ENCODE data around the gene DPEP2NB.
"Not testable (repeated sequence)": the region's sequence is repeated elsewhere in the genome, so short reads cannot be mapped to it uniquely, and the experiment has no call there.

DPEP2NB gene

GRCh38 chr16:68015681-68016080 is at the start of gene DPEP2NB:
Gene DPEP2NB (minus strand): TSS chr16:68015911. CDS start chr16:68015770, 141 bp downstream.
- no peak for DNase-seq

DNA sequence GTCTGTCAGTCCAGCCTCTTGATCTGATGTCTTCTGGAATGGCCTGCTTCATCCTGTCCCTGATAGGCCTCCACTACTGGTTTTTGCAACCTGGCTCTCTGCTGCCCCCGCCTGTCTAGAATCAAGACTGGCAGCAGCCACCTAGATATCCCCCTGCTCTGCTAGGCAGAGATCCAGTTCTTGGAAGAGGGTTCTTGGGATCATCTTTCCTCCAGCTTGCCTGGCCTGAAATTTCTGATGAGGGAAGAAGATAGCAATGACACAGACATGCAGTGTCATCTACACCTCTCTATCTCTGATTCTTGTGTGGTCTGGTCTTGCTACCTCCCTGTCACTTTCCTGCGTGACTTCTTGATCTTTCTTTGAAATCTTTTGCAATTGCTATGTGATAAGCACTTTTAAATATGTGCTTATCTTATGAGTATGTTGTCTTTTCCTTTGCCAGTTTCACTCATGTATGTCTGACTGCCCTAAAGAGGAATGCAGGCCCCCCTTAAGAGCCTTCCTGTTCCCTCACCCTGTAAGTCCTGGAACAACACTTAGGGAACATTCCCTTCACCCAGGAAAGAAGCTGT is 49.2 kb upstream of the DPEP2NB start:
- peak; percentile 75 to 76 for DNase-seq

- no peak for DNase-seq
Observed at GRCh38 chr16:68062910-68063393, 47.2 kb upstream of the DPEP2NB start.

DNA sequence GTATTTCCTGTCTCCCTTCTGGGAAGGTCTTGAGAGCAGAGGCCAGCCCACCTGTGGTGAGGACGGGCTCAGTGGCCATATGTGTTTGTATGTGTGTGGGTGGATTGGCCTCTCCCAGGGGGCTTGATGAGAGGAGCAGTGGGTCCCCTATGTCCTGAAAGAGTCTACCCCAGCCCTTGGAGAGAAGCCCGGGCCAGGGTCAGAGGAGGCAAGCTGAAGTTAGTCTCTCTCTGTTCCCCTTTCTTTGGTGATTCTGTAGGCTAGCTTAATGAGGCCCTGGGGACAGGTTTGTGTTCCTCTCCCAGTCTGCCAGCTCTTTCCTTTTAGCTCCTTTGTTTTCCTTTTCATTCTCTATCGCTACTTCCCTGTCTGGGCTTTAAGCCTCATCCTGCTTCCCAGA is 45.7 kb upstream of the DPEP2NB start:
- DNase-seq: no peak

DNA sequence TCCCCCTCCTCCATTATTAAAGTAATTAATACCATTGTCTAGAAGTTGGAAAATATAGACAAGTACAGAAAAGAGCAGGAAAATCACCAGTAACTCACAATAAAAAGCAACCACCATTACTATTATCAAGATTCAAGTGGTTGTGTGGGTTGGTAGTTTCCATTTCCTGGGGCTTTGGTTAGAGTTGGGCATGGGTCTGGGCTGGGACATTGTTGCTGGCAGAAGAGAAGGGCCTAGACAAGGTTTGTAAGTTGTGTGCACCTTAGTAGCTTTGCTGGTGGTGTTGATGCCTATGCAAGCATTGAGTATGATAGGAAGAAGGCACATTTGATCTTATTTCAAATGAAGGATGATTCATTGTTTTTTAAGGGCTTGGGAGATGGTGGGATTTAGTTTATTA is 44.1 kb upstream of the DPEP2NB start:
- no peak for DNase-seq

DNA sequence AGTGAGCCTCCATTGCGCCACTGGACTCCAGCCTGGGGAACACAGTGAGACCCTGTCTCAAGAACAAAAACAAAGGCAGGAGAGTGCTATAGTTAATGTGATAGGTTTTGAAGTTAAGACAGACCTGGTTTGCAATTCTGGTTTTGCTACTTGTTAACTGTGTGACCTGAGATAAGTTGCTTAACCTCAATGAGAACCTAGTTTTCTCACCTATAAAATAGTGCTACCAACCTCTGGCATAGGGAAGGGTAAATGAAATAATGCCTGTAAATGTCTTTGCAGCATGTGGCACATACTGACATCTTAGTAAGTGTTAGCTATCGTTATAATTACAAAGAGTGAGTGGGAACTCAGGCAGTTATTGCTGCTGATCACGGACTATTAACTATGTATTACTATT is 39.7 kb upstream of the DPEP2NB start:
- DNase-seq: no peak

DNA sequence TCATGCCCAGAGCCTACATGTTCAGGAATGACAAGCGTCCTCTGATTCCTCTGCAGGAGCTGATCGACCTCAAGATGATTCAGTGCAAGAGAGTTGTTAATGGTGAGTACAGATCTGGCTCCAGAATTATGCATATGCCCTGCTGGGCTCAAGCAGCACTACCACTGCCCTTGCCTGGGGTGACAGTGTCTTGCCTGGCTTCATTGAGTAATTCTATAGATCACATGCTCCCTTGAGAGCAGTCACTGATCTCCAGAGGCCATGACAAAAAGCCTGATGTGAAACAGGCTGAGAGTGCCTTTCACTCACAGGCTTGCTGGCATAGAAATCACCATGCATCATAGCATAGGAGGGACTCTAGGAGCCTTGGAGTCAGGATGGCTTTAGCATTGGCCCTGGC is 33.7 kb upstream of the DPEP2NB start:
- no peak for DNase-seq

DNA sequence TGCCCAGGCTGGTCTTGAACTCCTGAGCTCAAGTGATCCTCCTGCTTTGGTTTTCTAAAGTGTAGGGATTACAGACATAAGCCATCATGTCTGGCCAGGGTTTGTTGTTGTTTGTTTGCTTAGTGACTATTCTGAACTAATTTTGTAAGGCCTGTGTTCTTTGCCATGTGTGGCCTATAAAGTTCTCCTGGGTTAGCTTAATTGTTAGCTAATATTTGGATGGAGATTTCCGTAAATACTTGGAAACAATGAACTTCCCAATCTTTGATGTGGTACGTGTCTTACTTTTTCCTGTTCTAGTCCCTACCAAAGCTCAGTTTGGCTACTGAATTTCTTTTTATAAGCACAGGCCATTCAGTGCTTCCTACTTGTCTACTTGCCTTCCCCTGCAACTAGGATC is 32.3 kb upstream of the DPEP2NB start:
- DNase-seq: no peak

DNA sequence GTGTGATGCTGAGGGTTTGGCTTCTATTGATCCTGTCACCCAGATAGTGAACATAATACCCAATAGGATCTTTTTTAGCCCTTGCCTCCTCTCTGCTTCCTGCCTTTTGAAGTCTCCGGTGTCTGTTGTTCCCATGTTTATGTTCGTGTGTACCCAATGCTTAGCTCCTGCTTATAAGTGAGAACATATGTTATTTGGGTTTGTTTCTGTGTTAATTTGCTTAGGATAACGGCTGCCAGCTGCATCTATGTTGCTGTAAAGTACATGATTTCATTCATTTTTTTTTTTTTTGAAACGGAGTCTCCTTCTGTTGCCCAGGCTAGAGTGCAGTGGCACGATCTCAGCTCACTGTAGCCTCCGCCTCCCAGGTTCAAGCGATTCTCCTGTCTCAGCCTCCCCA is 30.4 kb upstream of the DPEP2NB start:
- DNase-seq: no peak

DNA sequence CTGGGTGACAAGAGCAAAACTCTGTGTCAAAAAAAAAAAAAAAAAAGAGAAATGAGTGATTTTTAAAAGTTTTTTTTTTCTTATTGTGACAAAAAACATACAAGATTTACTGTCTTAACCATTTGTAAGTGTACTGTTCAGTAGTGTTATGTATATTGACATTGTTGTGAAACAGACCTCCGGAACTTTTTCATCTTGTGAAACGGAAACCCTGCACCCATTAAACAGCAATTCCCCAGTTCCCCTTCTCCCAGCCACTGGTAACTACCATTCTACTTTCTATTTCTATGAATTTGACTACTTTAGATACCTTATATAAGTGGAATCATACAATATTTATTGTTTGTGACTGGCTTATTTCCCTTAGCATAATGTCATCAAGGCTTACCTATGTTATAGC is 26.1 kb upstream of the DPEP2NB start:
- no peak for DNase-seq

DNA sequence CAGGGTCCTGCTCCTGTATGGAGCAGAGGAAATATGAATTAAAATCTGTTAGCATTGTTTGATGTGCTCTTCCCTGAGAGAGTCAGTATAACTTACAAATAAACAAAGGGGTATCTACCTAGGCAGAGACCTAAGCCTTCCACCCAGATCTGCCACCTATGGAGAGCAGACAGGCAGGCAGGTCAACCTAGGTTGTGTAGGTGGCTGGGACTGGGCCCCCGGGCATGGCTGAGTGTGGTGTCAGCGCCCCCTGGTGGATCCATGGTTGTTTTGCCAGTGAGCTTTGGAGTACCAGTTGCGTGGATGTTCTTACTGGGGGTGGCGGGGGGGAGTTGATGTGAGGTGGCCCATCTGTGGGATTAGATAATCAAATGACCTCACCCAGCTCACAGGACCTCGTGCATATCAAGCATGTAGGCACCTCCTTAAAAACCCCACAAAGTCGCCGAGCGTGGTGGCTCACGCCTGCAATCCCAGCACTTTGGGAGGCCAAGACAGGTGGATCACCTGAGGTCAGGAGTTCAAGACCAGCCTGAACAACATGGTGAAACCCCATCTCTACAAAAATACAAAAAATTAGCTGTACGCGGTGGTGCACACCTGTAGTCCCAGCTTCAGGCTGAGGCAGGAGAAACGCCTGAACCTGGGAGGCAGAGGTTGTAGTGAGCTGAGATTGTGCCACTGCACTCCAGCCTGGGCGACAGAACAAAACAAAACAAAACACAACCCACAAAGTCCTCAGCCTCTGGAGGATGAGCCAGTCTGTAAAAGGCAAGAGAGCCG is 25.0 kb upstream of the DPEP2NB start:
- peak; percentile 91 to 93 for DNase-seq

GRCh38 chr16:68037841-68038597 is 22.3 kb upstream of the DPEP2NB start:
- no peak for DNase-seq

GRCh38 chr16:68035227-68035626 is 19.5 kb upstream of the DPEP2NB start:
- DNase-seq: no peak

DNA sequence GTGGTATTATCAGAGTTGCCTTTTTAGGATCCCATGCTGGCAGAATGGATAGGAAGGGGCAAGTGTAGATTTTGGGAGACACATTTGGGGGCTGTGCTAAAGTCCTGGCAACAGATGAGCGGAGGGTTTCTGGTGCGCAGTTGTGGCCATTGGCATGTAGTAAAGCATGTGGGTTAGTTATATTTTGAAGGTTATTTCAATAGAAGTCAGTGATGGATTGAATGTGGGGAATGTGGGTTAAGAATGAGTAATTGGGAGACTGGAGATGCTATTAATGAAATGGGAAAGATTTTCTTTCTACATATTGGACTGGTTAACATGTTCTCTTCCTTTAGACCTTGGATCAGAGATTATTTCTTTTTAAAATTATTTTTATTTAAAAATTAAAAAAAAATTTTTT is 17.4 kb upstream of the DPEP2NB start:
- DNase-seq: no peak

DNA sequence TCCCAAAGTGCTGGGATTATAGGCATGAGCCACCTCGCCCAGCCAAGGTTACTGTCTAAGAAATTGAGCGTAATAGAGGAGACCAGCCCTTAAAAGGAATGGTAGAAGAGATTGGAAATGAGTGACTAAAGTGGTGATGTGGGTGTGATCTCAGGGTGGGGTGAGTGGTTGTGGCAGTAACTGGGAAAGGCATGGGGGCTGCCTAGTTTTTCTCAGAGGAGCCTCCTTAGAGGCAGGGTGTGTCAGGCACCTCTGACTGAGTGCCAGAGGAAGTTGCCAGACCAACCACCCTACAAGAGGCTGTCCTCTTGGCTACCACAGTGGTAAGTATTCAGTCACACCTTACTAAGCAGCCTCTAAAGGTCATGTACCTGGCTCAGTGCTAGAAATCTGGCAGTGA is 16.2 kb upstream of the DPEP2NB start:
- no peak for DNase-seq

DNA sequence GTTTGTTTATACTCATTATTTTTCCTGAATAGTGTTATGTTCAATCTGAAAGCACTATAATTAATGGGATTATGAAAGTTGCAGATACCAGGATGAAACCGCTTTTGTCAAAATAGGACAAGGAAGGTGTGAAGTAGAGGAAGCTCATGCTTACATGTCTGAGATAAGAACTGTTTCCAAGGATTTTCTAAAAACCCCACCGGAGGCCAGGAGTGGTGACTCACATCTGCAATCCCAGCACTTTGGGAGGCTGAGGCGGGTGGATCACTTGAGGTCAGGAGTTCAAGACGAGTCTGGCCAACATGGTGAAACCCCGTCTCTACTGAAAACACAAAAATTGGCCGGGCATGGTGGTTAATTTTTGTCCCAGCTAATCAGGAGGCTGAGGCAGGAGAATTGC is 14.4 kb upstream of the DPEP2NB start:
- not testable (repeated sequence) for DNase-seq

DNA sequence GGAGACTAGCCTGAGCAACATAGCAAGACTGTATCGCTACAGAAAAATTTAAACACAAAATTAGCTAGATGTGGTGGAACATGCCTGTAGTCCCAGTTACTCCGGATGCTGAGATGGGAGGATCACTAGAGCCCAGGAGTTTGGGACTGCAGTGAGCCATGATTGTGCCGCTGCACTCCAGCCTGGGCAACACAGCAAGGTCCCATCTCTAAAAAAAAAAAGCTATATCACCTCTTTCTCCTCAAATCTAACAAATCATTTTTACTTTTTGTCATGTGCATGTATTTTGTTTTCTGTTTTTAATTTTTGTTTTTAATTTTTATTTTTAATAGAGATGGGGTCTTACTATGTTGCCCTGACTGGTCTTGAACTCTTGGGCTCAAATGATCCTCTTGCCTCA is 13.3 kb upstream of the DPEP2NB start:
- DNase-seq: no peak

DNA sequence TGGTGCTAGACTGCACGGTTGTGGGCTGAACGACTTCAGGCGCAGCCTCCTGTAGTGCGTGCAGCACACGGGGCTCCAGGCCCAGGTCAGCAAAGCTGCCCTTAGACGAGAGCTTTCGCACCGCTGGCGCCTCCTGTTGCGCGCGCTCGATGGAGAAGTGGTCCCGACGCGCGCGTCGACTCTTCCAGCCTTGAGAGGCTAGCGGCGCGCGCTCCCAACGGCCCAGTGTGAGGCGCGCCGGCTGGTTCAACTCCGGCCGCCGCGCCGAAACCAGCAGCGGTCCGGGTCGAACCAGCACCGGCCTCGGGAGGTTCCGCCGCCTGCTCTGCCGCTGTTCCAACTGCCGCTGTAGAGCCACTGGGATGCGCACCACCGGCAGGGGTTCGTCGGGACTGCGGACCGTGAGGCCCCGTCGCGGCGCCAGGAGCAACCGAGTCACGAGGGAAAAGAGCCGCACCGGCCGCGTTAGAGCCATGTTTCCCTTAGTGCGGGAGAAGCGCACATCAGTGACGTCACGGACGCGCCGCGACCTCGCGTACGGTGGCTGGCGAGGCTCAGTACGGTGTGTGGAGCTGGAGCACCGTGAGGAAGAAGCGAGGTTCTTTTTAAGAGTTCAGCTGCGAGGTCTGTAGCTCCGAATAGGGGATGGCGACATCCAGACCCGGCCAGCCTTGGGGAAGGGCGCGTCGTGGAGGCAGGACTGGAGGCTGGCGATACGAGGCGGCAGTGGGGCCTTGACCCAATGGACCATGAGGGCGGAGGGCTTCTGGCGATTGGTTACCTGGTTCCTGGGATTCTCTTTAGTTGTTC is 7.2 kb upstream of the DPEP2NB start, which contains the start of the genes DDX28 and DUS2:
TSS of gene DDX28 (minus strand) at position 505 of the 810 bp plus-strand sequence. CDS start at position 475, 30 bp downstream.
TSS of gene DUS2 (plus strand) at position 557 of the 810 bp plus-strand sequence. CDS start 14,740 bp downstream, outside the sequence.
- peak; percentile 93 to 96 for DNase-seq

DNA sequence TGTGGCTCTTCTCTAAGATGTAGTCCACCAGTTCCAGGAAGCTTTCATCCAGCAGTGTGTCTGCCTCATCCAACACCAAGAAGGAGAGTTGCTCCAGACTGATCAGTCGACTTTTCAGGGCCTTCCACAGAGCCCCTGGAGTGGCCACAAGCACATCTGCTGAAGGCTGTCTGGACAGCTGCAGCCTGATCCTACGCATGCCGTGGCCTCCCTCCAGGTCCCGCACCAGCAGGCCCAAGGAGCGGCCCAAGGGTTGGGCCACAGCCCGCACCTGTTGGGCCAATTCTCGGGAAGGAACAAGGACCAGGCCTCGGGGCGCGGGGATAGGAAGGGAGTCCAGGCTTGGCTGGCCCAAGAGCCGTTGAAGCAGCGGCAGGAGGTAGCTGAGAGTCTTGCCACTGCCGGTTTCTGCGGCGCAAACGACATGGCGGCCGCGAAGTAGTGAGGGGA is 6.6 kb upstream of the DPEP2NB start:
- no peak for DNase-seq

DNA sequence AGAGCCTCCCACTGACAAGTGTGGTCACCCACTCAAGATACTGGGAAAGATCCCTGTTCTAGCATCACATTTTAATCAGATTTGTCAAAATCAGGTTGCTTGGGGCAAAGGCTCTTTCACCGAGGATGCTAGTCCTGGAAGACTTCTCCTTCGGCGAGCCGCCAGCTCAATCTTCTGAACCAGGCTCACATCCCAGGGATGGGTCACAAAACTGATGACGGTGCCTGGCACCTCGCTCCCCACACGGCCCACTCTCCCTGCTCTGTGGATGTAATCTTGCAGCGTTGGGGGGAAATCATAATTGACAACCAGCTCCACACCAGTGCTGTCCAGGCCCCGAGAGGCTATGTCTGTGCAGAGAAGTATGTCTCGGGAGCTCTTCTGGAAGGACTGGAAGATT is 5.8 kb upstream of the DPEP2NB start:
- no peak for DNase-seq

- no peak for DNase-seq
Observed at GRCh38 chr16:68019167-68019680, 3.5 kb upstream of the DPEP2NB start.

DNA sequence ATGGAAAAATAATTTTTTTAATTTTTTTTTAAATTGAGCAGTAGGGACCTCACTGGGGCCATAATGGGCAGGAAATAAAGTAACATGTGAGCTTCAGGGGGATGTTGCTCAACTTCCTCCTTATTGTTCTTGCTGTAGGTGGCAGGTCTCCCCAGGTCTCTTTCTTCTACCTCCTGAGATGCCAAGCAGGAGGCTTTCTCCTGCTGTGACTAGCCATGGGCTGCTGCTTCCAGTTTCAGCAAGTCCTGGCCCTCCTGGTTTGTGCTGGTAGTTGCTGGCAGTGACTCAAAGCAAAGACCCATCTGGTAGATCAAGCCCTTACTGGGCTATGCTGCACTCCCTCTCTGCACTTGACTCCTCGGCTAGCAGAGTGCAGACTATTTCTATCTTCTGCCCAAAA is 2.3 kb downstream of the DPEP2NB start:
- DNase-seq: no peak
